BJ (cell line): ENCODE measurements around the gene PARD3B. TPM values are rescaled to one million over a fixed set of nuclear protein-coding genes. Genes with fewer than 3 reads are reported as not detected.

ENCODE experiments used
- CTCF ChIA-PET: fragments of 350-600 bp; formaldehyde crosslinking; extraction: SDS; loops from one replicate; lab custom pipeline; 2021; ENCODE audit warnings: antibody characterized with exemption, inconsistent platforms; lab: Yijun Ruan, JAX
- POLR2A ChIA-PET: fragments of 300-600 bp; sonication (Branson Sonifier 250); formaldehyde crosslinking; extraction: SDS; loops from one replicate; lab custom pipeline; 2021; ENCODE audit warnings: antibody characterized with exemption; lab: Charles Lee
- DNase-seq: peaks from one replicate; pipeline ENCODE4 v3.0.0-alpha.2; 2011; ENCODE audit warnings: low read depth
- H3K27me3 ChIP-seq: 2 replicates; pipeline ENCODE4 v1.6.0; 2011; ENCODE audit warnings: low read length; ENCODE audit not compliant: control insufficient read depth, insufficient read depth
- H3K36me3 ChIP-seq: 2 replicates; pipeline ENCODE4 v1.5.1; 2011; ENCODE audit warnings: low read length; ENCODE audit not compliant: control insufficient read depth, insufficient read depth
- H3K4me3 ChIP-seq: 2 replicates; pipeline ENCODE4 v1.5.1; 2011; ENCODE audit warnings: low read depth, mild to moderate bottlenecking, control low read depth, low read length
- polyA plus RNA-seq: library from polyadenylated mRNA; depleted of rRNA; stranded (reverse); fragments of >200 nt; gene quantifications from 2 replicates; pipeline ENCODE4 v1.2.3, GENCODE V29; 2011
- TF ChIP-seq, protein P1 (sequence below): IDR thresholded peaks from 2 replicates; pipeline ENCODE4 v1.5.1; 2011; ENCODE audit warnings: low read depth, mild to moderate bottlenecking, control low read depth, inconsistent platforms, low read length, moderate library complexity; ENCODE audit not compliant: insufficient read depth

The PARD3B gene
- polyA plus RNA-seq, 1 experiment, result 7.1 TPM

DNA sequence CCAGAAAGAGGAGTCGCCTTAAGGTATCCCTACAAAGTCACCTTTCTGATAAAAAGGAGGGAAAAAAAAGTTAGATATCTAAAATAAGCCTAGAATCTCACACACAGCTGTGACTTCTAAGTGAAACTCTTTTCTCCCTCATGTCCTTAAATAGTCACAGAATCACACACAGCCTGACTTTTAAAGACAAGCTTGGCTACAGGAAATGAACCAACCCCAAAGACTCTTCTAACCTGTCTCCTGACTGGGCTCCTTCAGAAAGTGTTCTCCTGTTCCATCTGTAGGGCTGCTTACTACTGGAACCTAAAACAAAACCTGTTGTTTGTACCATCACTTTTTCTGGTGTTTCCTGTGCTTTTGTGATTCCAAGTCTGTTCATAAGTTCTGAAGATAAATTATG, 1074.3 kb downstream of the PARD3B start:
- TF ChIP-seq, protein P1, sequence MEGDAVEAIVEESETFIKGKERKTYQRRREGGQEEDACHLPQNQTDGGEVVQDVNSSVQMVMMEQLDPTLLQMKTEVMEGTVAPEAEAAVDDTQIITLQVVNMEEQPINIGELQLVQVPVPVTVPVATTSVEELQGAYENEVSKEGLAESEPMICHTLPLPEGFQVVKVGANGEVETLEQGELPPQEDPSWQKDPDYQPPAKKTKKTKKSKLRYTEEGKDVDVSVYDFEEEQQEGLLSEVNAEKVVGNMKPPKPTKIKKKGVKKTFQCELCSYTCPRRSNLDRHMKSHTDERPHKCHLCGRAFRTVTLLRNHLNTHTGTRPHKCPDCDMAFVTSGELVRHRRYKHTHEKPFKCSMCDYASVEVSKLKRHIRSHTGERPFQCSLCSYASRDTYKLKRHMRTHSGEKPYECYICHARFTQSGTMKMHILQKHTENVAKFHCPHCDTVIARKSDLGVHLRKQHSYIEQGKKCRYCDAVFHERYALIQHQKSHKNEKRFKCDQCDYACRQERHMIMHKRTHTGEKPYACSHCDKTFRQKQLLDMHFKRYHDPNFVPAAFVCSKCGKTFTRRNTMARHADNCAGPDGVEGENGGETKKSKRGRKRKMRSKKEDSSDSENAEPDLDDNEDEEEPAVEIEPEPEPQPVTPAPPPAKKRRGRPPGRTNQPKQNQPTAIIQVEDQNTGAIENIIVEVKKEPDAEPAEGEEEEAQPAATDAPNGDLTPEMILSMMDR, result no peak
- H3K27me3 ChIP-seq, result no peaks in the 10 kb centered on the region
- H3K36me3 ChIP-seq, result no peaks in the 10 kb centered on the region
- POLR2A ChIA-PET, result no interaction called here
- DNase-seq, result no peak
- no peak overlapping the region for H3K4me3 ChIP-seq
- CTCF ChIA-PET, result interaction anchor here (0.8 to 1.5 kb wide), 3 partner anchors 9 to 56 kb away, joined by 3 to 5 read pairs (median 5); no protein-coding TSS in a partner anchor

DNA sequence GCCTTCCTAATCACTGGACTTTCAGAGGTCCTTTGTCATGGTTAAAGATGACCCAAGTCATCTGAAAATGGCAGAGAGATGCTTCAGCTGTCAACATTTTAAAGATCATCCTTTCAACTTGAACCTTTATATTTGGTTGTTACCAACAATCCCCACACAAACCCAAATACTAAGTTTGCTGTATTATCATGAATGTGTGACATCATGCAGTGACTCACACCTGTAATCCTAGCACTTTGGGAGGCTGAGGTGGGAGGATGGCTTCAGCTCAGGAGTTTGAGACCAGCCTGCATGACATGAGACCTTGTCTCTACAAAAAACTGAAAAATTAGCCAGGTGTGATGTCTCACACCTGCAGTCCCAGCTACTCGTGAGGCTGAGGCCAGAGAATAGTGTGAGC, 1081.8 kb downstream of the PARD3B start:
- Histone ChIP-seq H3K27me3 (no peaks in the 10 kb centered on the region), H3K4me3 (no peak overlapping the region), H3K36me3 (no peaks in the 10 kb centered on the region)
- POLR2A ChIA-PET, result no interaction called here
- CTCF ChIA-PET, result interaction anchor here (0.6 to 1.4 kb wide), 2 partner anchors 13 to 1031 kb away, joined by 3 read pairs; no protein-coding TSS in a partner anchor
- TF ChIP-seq, protein P1, result no peak
- no peak for DNase-seq

DNA sequence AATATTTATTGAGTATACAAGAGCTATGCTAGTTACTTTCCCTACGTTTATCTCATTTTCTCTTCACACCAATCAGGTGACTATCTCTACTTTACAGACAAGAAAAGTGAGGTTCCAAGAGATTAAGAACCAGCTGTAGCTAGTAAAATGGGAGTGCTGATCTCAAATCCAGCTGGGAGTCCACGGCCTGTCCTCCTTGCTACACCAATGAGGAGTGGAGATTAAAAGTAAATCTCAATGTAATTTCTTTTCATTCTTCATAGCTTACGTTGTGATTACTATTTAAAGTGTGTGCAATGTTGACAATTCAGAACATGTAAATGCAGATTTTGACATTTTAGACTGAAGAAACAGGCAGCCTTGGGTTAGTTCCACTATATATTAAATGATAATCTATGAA, 1083.1 kb downstream of the PARD3B start:
- Histone ChIP-seq H3K36me3 (no peaks in the 10 kb centered on the region), H3K27me3 (no peaks in the 10 kb centered on the region), H3K4me3 (no peak overlapping the region)
- ChIA-PET POLR2A (no interaction called here), CTCF (interaction anchor here (1.2 kb wide), 1 partner anchor 15 kb away, joined by 8 read pairs; no protein-coding TSS in a partner anchor)
- no peak for DNase-seq
- TF ChIP-seq, protein P1, result no peak

DNA sequence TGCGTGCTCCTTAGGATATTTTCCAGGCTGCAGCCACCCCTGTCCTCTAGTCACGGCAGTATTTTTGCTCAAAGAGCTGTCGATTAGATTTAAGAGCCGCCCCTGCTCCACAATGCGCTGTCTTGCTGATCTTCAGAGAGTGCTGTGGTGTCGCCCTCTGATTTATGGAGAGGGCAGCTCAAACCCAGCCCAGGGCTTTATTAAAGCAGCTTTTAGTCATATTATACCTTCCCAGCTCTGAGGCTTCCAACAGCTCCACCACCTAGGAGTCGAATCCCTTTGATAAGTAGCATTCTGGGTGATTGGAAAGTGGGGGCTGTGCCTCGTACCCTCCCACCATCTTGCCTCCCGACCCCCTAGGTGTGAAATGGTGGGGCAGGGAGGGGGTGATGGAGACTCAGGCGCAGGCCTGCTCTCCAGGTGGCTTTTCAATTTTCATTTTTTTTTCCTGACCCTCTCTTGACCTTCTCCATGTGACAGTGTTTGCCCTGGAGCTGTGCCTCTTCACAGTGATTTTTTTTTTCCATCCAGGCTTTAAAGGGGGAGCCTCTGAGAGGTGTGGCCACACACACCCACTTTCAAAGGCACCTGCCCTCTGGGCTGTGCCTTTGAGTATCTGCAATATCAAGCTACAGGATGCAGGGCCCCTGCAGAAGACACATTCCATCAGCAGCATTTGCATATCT, 1084.0 kb downstream of the PARD3B start:
- Histone ChIP-seq H3K27me3 (no peaks in the 10 kb centered on the region), H3K4me3 (no peak overlapping the region), H3K36me3 (no peaks in the 10 kb centered on the region)
- DNase-seq, result no peak
- ChIA-PET POLR2A (no interaction called here), CTCF (interaction anchor here (1.0 to 1.2 kb wide), 2 partner anchors 16 to 31 kb away, joined by 4 to 8 read pairs; no protein-coding TSS in a partner anchor)
- TF ChIP-seq, protein P1, result no peak

DNA sequence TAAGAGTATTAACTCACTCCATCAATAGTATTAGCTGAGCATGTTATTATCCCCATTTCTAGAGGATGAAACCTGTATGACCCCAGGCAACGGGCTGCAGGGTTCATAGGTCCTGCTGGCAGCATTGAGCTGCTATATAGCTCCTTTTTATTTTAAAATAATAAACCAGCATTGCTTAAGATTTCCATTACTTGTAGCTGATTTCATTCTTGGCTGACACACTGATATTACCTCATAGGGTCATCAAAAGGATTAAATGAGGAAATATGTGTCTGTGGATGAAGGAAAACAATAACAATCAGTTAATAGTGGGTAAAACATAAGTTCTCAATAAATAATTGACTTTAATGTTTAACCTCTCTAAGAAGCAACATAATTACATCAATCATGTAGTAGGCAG, 1088.7 kb downstream of the PARD3B start:
- CTCF ChIA-PET, result no interaction called here
- Histone ChIP-seq H3K36me3 (no peaks in the 10 kb centered on the region), H3K27me3 (peaks cover 2% of the 10 kb centered on the region; the same call in 1 of the 2 replicates), H3K4me3 (no peak overlapping the region)
- POLR2A ChIA-PET, result no interaction called here
- TF ChIP-seq, protein P1, result no peak
- DNase-seq, result no peak
